ENCODE results near the gene ACTR6.
"Not testable (repeated sequence)": the region's sequence is repeated elsewhere in the genome, so short reads cannot be mapped to it uniquely, and the experiment has no call there.

The ACTR6 gene

GRCh38 chr12:100185361-100185894, 15.2 kb upstream of the ACTR6 start:
- no peak for DNase-seq

GRCh38 chr12:100186071-100186470, 14.5 kb upstream of the ACTR6 start:
- no peak for DNase-seq

GRCh38 chr12:100187068-100187467, 13.5 kb upstream of the ACTR6 start:
- no peak for DNase-seq

GRCh38 chr12:100187857-100188519, 12.6 kb upstream of the ACTR6 start:
- no peak for DNase-seq

GRCh38 chr12:100188888-100189635, 11.6 kb upstream of the ACTR6 start:
- DNase-seq = not testable (repeated sequence)

GRCh38 chr12:100189636-100190394, 10.8 kb upstream of the ACTR6 start:
- DNase-seq = no peak

GRCh38 chr12:100193085-100193484, 7.5 kb upstream of the ACTR6 start:
- no peak for DNase-seq

DNA sequence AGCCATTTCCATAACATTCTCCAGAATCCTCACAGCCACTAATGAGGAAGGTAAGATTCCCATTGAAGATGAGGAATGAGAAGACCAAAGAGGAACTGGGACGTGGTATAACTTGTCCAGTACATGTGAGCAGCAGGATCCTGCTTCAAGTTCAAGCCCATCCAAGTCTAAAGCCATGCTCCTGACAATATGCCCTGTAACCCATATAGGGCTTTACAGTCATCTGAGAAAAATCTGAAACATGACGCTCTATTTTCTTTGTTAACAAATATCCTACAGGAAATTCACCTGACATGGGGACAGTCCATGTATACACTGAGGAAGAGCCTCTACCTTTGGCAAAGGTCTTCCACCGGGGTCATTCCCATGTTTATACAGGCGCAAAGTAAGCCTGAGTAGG, 3.1 kb upstream of the ACTR6 start:
- DNase-seq = no peak

DNA sequence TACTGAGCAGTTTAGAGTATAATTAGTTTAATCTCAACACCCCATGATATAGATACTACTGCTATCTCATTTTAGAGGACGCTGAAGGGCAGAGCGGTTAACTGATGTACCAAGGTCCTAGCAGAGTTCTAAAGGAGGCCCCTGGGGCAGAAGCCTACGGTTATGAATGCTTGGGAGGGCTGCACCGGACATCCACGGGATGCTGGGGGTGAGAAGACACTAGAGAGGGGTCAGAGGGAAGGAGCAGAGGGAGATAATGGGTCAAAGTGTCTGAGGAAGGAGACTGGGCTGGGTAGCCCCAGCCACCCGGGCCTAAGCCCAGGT, 1.6 kb upstream of the ACTR6 start:
- DNase-seq = no peak

DNA sequence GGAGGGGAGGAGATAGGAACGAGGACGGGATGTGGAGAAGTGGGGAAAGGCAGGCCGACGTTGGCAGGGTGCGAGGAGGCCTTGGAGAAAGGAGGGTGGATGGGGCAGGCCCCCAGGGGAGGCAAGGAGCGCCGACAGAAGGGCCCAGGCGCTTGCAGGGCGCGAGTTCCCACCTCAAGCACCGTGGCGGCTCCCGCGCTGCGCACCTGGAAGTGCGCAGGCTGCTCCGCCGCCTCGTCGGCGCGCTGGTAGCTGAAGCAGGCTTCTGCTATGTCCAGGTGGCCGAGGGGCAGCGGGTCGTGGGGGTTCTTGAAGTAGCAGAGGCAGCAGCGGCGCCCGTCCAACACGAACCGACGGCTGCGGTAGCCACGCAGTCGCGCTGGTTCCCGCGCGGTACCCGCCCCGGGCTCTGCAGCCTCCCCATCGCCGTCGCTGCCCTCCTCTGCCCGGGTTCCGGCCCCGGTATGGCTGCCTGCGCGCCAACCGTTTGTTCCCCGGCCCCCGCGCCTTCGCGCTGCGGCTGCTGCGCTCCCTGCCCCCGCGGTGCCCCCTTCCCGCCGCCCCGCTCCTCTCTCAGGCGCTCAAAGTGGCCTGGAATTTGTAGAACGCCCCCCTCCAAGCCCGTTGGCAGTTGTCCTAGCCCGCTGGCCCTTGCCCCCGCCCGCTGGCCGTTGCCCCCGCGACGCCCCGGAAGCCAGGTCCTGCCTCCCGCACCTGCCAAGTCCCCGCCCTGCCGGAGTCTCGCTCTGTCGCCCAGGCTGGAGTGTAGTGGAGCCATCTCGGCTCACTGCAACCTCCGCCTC, 1.1 kb upstream of the ACTR6 start:
- no peak for DNase-seq

GRCh38 chr12:100201604-100202423, 1.2 kb downstream of the ACTR6 start:
- no peak for DNase-seq

DNA sequence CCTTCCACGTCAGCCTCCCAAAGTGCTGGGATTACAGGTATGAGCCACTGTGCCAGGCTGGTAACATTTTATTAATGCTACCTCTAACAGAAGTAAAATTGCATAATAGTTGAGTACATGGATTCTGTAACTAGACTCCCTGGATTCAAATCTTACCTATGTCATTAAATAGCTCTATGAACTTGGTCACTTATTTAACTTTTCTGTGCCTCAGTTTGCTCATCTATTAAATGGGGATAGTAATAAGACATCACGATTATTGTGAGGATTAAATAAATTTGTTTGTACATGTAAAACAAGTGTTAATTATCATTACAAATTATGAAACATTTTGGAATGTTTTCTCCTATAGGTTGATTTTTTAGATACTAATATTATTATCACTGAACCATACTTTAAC, 6.7 kb downstream of the ACTR6 start:
- no peak for DNase-seq

DNA sequence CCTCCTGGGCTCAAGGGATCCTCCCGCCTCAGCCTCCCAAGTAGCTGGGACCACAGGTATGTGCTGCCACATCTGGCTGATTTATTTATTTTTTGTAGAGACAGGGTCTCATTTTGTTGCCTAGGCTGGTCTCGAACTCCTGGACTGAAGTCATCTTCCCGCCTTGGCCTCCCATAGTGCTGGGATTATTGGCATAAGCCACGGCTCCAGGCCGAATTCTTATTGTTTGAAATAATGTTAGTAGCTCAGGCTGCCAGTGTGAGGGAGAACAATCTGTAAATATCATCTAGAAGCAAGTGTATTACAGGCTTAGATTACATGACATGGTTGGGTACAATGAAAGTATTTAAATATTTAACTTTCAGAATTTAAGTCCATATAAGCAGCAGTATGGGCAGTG, 8.2 kb downstream of the ACTR6 start:
- DNase-seq = no peak

GRCh38 chr12:100211698-100212097, 11.1 kb downstream of the ACTR6 start:
- DNase-seq = no peak

GRCh38 chr12:100213016-100213891, 12.6 kb downstream of the ACTR6 start:
- no peak for DNase-seq

DNA sequence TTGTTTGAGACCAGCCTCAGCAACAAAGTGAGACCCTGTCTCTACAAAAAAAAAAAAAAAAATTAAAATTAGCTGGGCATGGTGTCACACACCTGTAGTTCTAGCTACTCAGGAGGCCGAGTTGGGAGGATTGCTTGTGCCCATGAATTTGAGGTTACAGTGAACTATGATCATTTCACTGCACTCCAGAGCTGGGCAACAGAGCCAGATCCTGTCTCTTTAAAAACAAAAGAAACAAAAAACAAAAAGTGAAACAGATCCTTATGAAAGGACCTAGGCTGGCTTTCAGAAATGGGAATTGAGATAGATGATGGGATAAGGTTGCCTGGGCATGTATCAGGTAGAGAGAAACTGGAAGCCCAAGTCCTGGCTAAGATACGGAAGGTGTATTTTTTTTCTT, 13.9 kb downstream of the ACTR6 start:
- DNase-seq = no peak

- no peak for DNase-seq
Measured at GRCh38 chr12:100215209-100215608, 14.6 kb downstream of the ACTR6 start.

DNA sequence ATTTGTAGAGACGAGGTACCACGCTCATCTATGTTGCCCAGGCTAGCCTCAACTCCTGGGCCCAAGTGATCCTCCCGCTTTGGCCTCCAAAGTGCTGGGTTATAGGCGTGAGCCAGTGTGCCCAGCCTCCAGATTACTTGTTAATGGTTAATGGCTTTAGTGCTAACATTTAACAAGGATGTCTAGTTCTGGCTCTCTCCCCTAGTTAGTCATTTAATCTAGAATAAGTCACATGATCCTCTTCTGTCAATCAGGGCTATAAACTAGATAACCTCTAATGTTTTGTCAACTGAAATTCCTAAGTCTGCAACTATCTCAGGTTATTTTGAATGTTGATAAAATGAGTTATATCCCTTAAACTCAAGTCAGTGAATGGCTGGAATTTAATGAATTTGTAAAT, 15.7 kb downstream of the ACTR6 start:
- no peak for DNase-seq

- no peak for DNase-seq
Measured at GRCh38 chr12:100219328-100220109, 18.9 kb downstream of the ACTR6 start.

- DNase-seq = no peak
Measured at GRCh38 chr12:100221523-100221922, 20.9 kb downstream of the ACTR6 start.

Measured in NCI-H524 treated with DMSO at 0.1 percent for 48 hours (cell line).